Liver (tissue), 9 donors: ENCODE data around the gene GPR62. TPM values are rescaled to one million over a fixed set of nuclear protein-coding genes. Genes with fewer than 3 reads are reported as not detected.

Experiments used
- DNase-seq: peaks from one replicate; pipeline ENCODE4 v3.0.0-alpha.2; 2017; ENCODE audit warnings: low spot score
- H3K27ac ChIP-seq, 2 donors: one replicate each; pipeline ENCODE4 v1.7.0; 2013; ENCODE audit warnings: inconsistent platforms in 2 of 2, low read length in 2 of 2, control low read depth in 1 of 2, low read depth in 1 of 2, mild to moderate bottlenecking in 1 of 2
- H3K27me3 ChIP-seq, 4 donors: one replicate each; pipeline versions ENCODE4 v1.6.1 to v1.7.0; 2013; ENCODE audit warnings: low read length in 3 of 4, inconsistent platforms in 1 of 4, mild to moderate bottlenecking in 1 of 4, moderate library complexity in 1 of 4; ENCODE audit not compliant: control insufficient read depth in 4 of 4, insufficient read depth in 4 of 4
- H3K36me3 ChIP-seq, 4 donors: one replicate each; pipeline versions ENCODE4 v1.6.1 to v1.7.0; 2013; ENCODE audit warnings: low read length in 3 of 4, mild to moderate bottlenecking in 3 of 4, low read depth in 1 of 4, moderate library complexity in 1 of 4; ENCODE audit not compliant: control insufficient read depth in 4 of 4, insufficient read depth in 3 of 4
- H3K4me1 ChIP-seq, 4 donors: one replicate each; pipeline versions ENCODE4 v1.6.1 to v1.7.0; 2013; ENCODE audit warnings: low read length in 3 of 4, mild to moderate bottlenecking in 3 of 4, moderate library complexity in 1 of 4; ENCODE audit not compliant: control insufficient read depth in 4 of 4, insufficient read depth in 4 of 4
- H3K4me3 ChIP-seq, 3 donors: one replicate each; pipeline versions ENCODE4 v1.6.1 to v1.7.0; 2013; ENCODE audit warnings: low read length in 3 of 3, control low read depth in 1 of 3, low read depth in 1 of 3, mild to moderate bottlenecking in 1 of 3
- H3K9ac ChIP-seq, 2 donors: one replicate each; pipeline ENCODE4 v1.7.0; 2013; ENCODE audit warnings: low read length in 2 of 2, mild to moderate bottlenecking in 2 of 2, moderate library complexity in 2 of 2, control low read depth in 1 of 2, low read depth in 1 of 2
- H3K9me3 ChIP-seq, 4 donors: one replicate each; pipeline versions ENCODE4 v1.6.1 to v1.7.0; 2013; ENCODE audit warnings: low read length in 3 of 4; ENCODE audit not compliant: control insufficient read depth in 4 of 4
- CTCF ChIP-seq: fragments of 150-350 bp; IDR thresholded peaks from 2 replicates; pipeline ENCODE4 v1.5.1; 2017; ENCODE audit warnings: improper control_type of control experiment, low read depth, low read length; ENCODE audit not compliant: missing input control
- FOXA1 ChIP-seq: IDR thresholded peaks from 2 replicates; pipeline ENCODE4 v1.6.1; 2016; ENCODE audit warnings: antibody characterized with exemption
- FOXA2 ChIP-seq: IDR thresholded peaks from 2 replicates; pipeline ENCODE4 v1.6.1; 2016; ENCODE audit warnings: antibody characterized with exemption
- GABPA ChIP-seq, 2 donors: IDR thresholded peaks in 1 of 2; conservative IDR thresholded peaks in 1 of 2; 2 replicates each; pipeline ENCODE4 v1.6.1; 2016; ENCODE audit warnings: antibody characterized with exemption in 2 of 2, mild to moderate bottlenecking in 1 of 2, moderate library complexity in 1 of 2
- HNF4A ChIP-seq, 2 donors: conservative IDR thresholded peaks; 2 replicates each; pipeline ENCODE4 v1.6.1; 2016; ENCODE audit warnings: antibody characterized with exemption in 2 of 2, mild to moderate bottlenecking in 2 of 2
- HNF4G ChIP-seq: IDR thresholded peaks from 2 replicates; pipeline ENCODE4 v1.6.1; 2016; ENCODE audit warnings: antibody characterized with exemption
- JUND ChIP-seq, 2 donors: IDR thresholded peaks; 2 replicates each; pipeline ENCODE4 v1.6.1; 2016; ENCODE audit warnings: antibody characterized with exemption in 2 of 2
- MAX ChIP-seq: IDR thresholded peaks from 2 replicates; pipeline ENCODE4 v1.6.1; 2016; ENCODE audit warnings: antibody characterized with exemption
- NR2F2 ChIP-seq: IDR thresholded peaks from 2 replicates; pipeline ENCODE4 v1.6.1; 2016; ENCODE audit warnings: antibody characterized with exemption
- RAD21 ChIP-seq, 2 donors: IDR thresholded peaks; 2 replicates each; pipeline ENCODE4 v1.6.1; 2016; ENCODE audit warnings: antibody characterized with exemption in 2 of 2, mild to moderate bottlenecking in 2 of 2
- REST ChIP-seq: IDR thresholded peaks from 2 replicates; pipeline ENCODE4 v1.6.1; 2016; ENCODE audit warnings: antibody characterized with exemption, mild to moderate bottlenecking
- RXRA ChIP-seq, 2 donors: IDR thresholded peaks; 2 replicates each; pipeline ENCODE4 v1.6.1; 2017 to 2018; ENCODE audit warnings: antibody characterized with exemption in 2 of 2, mild to moderate bottlenecking in 1 of 2
- ZBTB33 ChIP-seq: IDR thresholded peaks from 2 replicates; pipeline ENCODE4 v1.6.1; 2016; ENCODE audit warnings: antibody characterized with exemption
- WGBS: extraction: QIAGEN DNeasy Blood & Tissue Kit; methylation state at CpG from one replicate; pipeline ENCODE4 v1.1.7; 2013; 5-methylcytosine and 5-hydroxymethylcytosine counted together
- polyA plus RNA-seq, 2 donors: library from polyadenylated mRNA; stranded (reverse) in 1 of 2; unstranded in 1 of 2; fragments of 200-250 nt in 1 of 2; fragments of >200 nt in 1 of 2; fragmentation: Nextera tagmentation in 1 of 2; extraction: Ambion mirVana in 1 of 2; gene quantifications; one replicate each; pipeline versions ENCODE4 v1.2.1 to v1.2.3, GENCODE V29; 2013 to 2015
- total RNA-seq, 2 donors: library from RNA; depleted of rRNA; stranded (reverse); fragments of >200 nt; gene quantifications; one replicate each; pipeline ENCODE4 v1.2.3, GENCODE V29; 2014
- donor health status: healthy.
- donor health status: healthy.
- donor health status: healthy.
- donor health status: healthy.
- donor health status: healthy.

Gene GPR62
- total and polyA plus RNA-seq, 4 donors = 0.07 to 0.08 TPM; not detected in 2

- 95% methylated on average over 6 of the region's 6 CpGs for WGBS
- no peak for DNase-seq
These were observed 23.4 kb upstream of the GPR62 start for GRCh38 chr3:51931756-51932155.

More at GRCh38 chr3:51931756-51932155, 23.4 kb upstream of the GPR62 start:
- Histone ChIP-seq H3K36me3 (peaks cover 15 to 42% (median 28%) of the 10 kb centered on the region in 4 donors), H3K4me3 (no peak overlapping the region), H3K27me3 (no peaks in the 10 kb centered on the region), H3K4me1 (no peaks in the 10 kb centered on the region), H3K9me3 (no peaks in the 10 kb centered on the region), H3K27ac (no peak overlapping the region), H3K9ac (no peak overlapping the region)
- TF ChIP-seq FOXA1 = no peak
- TF ChIP-seq MAX = no peak
- no peak for TF ChIP-seq NR2F2
- no peak for TF ChIP-seq GABPA (IDR thresholded peaks at IDR 0.05 in 1 of 2, conservative IDR thresholded peaks at IDR 0.05 in 1 of 2)
- TF ChIP-seq JUND (IDR thresholded peaks at IDR 0.05) = no peak
- no peak for TF ChIP-seq CTCF
- no peak for TF ChIP-seq REST
- no peak for TF ChIP-seq HNF4G
- TF ChIP-seq HNF4A (conservative IDR thresholded peaks at IDR 0.05) = no peak
- TF ChIP-seq FOXA2 = no peak
- no peak for TF ChIP-seq RXRA (IDR thresholded peaks at IDR 0.05)
- TF ChIP-seq ZBTB33 = no peak
- no peak for TF ChIP-seq RAD21 (IDR thresholded peaks at IDR 0.05)
